SK-N-MC (cell line): Measurements from ENCODE around the gene PPM1A.

ENCODE experiments used
- DNase-seq: peaks from one replicate; pipeline ENCODE4 v3.0.0-alpha.2; 2011; ENCODE audit warnings: low read depth, low spot score
- H3K27ac ChIP-seq: fragments of 200-600 bp; sonication (generic); 2 replicates; pipeline ENCODE4 v1.5.1; 2016; ENCODE audit warnings: mixed run types
- H3K36me3 ChIP-seq: fragments of 200-600 bp; sonication (generic); 2 replicates; pipeline ENCODE4 v1.6.1; 2017; ENCODE audit warnings: antibody characterized with exemption, low read length, mixed read lengths; ENCODE audit not compliant: insufficient read depth
- H3K4me3 ChIP-seq: fragments of 200-600 bp; sonication (generic); 2 replicates; pipeline ENCODE4 v1.5.1; 2016
- H3K9ac ChIP-seq: fragments of 200-600 bp; sonication (generic); 2 replicates; pipeline ENCODE4 v1.8.0; 2017; ENCODE audit warnings: mixed run types, mixed read lengths; ENCODE audit not compliant: insufficient read length
- H3K9me3 ChIP-seq: fragments of 200-600 bp; sonication (generic); 2 replicates; pipeline ENCODE4 v1.6.1; 2017; ENCODE audit warnings: low read depth, mild to moderate bottlenecking, antibody characterized with exemption, low read length, moderate library complexity, mixed read lengths
- EZH2 ChIP-seq: fragments of 200-600 bp; sonication (generic); IDR thresholded peaks from one replicate; pipeline ENCODE4 v1.6.1; 2017; ENCODE audit warnings: antibody characterized with exemption
- FOXP2 ChIP-seq: optimal IDR thresholded peaks from 2 replicates; pipeline ENCODE3; 2011; ENCODE audit warnings: mild to moderate bottlenecking, moderate library complexity; ENCODE audit not compliant: insufficient read depth; ENCODE audit errors: extremely low read length, control extremely low read depth
- POLR2AphosphoS5 ChIP-seq: IDR thresholded peaks from 2 replicates; pipeline ENCODE4 v1.6.1; 2012; ENCODE audit warnings: mild to moderate bottlenecking, low read depth, low read length, borderline replicate concordance

Gene PPM1A

GRCh38 chr14:60329274-60329673, 80.3 kb downstream of the PPM1A start:
- Histone ChIP-seq H3K27ac (no peak overlapping the region), H3K4me3 (no peak overlapping the region), H3K9ac (no peak overlapping the region), H3K9me3 (no peaks in the 10 kb centered on the region), H3K36me3 (no peaks in the 10 kb centered on the region)
- TF ChIP-seq EZH2: no peak
- TF ChIP-seq POLR2AphosphoS5: no peak
- TF ChIP-seq FOXP2: no peak
- no peak for DNase-seq

DNA sequence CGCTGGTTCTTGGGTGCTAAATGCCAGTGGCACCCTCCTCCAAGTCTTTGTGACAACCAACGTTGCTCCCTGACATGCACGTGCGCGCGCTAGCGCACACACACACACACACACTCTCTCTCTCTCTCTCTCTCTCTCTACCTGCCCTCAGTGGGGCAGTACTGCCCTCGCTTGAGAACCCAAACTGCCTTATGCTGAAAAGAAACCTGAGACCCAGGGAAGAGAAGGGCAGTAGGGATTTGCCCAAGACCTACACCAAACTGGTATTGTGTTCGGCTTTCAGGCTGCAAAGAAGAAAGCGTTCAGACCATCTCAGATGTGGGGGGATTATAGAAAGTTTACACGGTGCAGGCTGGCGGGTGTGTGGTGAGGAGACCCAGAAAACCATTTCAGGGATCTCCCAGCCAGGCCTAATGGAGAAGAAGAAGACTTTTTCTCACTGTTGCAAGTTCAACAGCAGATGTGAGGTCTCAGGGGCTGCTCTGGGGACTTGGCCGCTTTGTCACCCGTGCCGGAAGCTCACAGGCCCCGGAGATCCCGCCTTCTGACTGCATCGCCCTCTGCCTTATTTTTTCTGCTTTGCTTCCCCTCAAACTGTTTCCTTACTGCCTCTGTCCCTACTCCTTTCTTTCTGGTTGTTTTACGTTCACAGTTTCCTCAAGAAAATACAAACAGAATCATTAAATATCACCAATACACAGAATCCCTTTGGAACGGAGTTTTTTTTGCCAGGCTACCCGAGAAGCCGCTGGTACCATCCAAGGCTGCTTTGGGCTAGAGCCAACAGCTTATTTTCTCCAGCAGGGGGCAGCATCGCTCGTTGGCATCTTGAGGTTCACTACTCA, 82.4 kb downstream of the PPM1A start:
- H3K27ac ChIP-seq: no peak overlapping the region
- no peak for DNase-seq
- no peak overlapping the region for H3K4me3 ChIP-seq
- H3K36me3 ChIP-seq: no peaks in the 10 kb centered on the region
- TF ChIP-seq POLR2AphosphoS5 (no peak), EZH2 (no peak), FOXP2 (no peak)
- H3K9ac ChIP-seq: no peak overlapping the region
- H3K9me3 ChIP-seq: no peaks in the 10 kb centered on the region

DNA sequence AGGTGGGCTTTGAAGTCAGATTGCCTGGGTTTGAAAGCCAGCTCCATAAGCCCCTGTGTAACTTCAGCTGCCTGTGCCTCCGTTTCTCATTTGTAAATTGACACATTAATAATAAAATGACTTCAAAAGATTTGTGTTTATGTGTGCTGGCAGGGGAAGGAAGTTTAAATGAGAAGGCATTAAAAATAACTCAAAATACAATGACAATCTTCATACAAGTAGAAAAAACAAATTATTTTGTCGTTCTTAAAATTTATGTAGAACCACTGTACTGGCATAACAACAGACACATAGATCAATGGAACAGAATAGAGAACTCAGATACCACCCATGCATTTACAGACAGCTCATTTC, 83.0 kb downstream of the PPM1A start:
- Histone ChIP-seq H3K36me3 (no peaks in the 10 kb centered on the region), H3K9ac (no peak overlapping the region), H3K9me3 (no peaks in the 10 kb centered on the region), H3K27ac (no peak overlapping the region), H3K4me3 (no peak overlapping the region)
- DNase-seq: no peak
- no peak for TF ChIP-seq FOXP2

DNA sequence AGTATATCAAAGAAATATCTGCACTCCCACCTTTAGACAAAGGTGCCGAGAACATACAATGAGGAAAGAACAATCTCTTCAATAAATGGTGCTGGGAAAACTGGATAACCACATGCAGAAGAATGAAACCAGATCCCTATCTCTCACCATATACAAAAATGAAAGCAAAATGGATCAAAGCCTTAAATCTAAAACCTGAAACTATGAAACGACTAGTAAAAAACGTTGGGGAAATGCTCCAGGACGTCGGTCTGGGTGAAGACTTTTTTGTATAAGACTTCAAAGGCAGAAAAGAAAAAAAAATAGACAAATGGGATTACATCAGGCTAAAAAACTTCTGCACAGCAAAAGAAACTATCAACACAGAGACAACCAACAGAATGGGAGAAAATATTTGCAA, 83.8 kb downstream of the PPM1A start:
- Histone ChIP-seq H3K9me3 (no peaks in the 10 kb centered on the region), H3K9ac (no peak overlapping the region), H3K36me3 (no peaks in the 10 kb centered on the region), H3K27ac (no peak overlapping the region), H3K4me3 (no peak overlapping the region)
- DNase-seq: no peak
- no peak for TF ChIP-seq POLR2AphosphoS5

GRCh38 chr14:60339571-60339970, 90.5 kb downstream of the PPM1A start:
- Histone ChIP-seq H3K36me3 (no peaks in the 10 kb centered on the region), H3K9me3 (no peaks in the 10 kb centered on the region), H3K4me3 (no peak overlapping the region), H3K9ac (no peak overlapping the region), H3K27ac (no peak overlapping the region)
- DNase-seq: no peak
- no peak for TF ChIP-seq POLR2AphosphoS5
- TF ChIP-seq EZH2: no peak
- TF ChIP-seq FOXP2: no peak

DNA sequence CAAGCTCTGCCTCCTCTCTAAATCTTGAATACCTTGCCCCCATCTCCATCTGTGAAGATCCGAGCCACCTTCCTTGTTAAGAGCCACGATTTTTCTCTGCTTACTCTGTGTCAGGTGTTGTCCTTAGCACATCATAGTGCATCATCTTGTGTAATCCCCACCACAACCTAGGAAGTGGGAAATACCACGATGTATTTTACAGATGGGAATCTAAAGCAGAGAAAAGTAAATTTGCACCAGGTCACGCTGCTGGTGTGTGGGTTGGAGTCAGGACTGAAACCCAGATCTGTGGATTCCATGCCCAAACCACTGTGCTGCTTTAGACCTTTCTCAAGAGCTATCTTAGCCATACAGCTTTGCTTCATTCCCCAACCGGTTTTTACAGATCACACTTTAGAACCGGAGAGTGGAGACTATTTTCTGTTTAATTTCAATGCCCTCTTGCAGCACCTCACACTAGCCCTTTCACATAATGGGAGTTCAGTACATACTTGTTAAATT, 94.6 kb downstream of the PPM1A start:
- Histone ChIP-seq H3K36me3 (no peaks in the 10 kb centered on the region), H3K9me3 (no peaks in the 10 kb centered on the region), H3K27ac (no peak overlapping the region), H3K4me3 (no peak overlapping the region), H3K9ac (no peak overlapping the region)
- DNase-seq: no peak
- TF ChIP-seq EZH2: no peak
- TF ChIP-seq FOXP2: no peak
- no peak for TF ChIP-seq POLR2AphosphoS5

DNA sequence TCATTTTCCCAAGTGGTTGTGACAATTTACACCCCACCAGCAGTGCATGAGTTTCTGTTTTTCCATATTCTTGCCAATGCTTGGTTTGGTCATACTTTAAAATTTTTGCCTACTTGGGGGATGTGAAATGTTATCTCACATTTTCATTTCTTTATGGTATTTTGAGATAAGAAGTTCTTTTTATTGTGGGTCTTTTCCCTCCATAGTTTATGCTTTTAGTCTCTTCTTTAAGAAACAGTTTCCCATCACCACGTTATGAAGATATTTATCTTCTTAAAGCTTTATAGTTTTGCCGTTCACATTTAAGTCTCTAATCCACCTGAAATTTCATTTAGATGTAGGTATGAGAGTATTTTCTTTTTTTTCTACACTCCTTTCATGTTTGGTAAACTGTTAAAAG, 95.7 kb downstream of the PPM1A start:
- no peak overlapping the region for H3K9ac ChIP-seq
- no peaks in the 10 kb centered on the region for H3K9me3 ChIP-seq
- no peak overlapping the region for H3K4me3 ChIP-seq
- DNase-seq: no peak
- no peaks in the 10 kb centered on the region for H3K36me3 ChIP-seq
- H3K27ac ChIP-seq: no peak overlapping the region
- TF ChIP-seq FOXP2 (no peak), EZH2 (no peak), POLR2AphosphoS5 (no peak)

DNA sequence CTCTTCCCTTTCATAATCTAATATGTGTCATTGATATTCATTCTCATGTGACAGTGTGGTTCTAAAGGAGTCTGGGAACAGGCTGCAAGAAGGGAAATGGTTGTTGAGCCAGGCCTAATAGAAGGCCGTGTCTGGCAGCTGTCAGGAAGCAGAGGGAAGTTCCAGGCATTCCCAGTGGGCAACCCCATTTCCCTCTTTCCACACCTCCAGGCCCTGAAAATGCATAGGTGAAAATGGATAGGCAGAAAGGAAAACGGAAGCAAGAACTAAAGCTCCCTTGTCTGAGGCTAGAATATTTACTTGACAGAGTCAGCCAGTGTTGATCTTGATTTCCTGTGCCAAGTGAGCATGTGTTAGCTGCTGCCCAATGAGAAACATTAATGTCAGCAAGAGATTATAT, 97.7 kb downstream of the PPM1A start:
- no peaks in the 10 kb centered on the region for H3K36me3 ChIP-seq
- no peak overlapping the region for H3K9ac ChIP-seq
- TF ChIP-seq POLR2AphosphoS5 (no peak), FOXP2 (no peak), EZH2 (no peak)
- no peak overlapping the region for H3K27ac ChIP-seq
- no peaks in the 10 kb centered on the region for H3K9me3 ChIP-seq
- DNase-seq: no peak
- no peak overlapping the region for H3K4me3 ChIP-seq

- Histone ChIP-seq H3K4me3 (no peak overlapping the region), H3K9me3 (no peaks in the 10 kb centered on the region), H3K36me3 (no peaks in the 10 kb centered on the region), H3K27ac (no peak overlapping the region), H3K9ac (no peak overlapping the region)
- TF ChIP-seq FOXP2 (no peak), POLR2AphosphoS5 (no peak), EZH2 (no peak)
- DNase-seq: no peak
Measured at GRCh38 chr14:60348211-60348610, 99.2 kb downstream of the PPM1A start.
